Coronary artery (tissue), 2 donors: ENCODE results near the gene CTSO.
"Not testable (repeated sequence)": the region's sequence is repeated elsewhere in the genome, so short reads cannot be mapped to it uniquely, and the experiment has no call there.

Source experiments
- DNase-seq: peaks from one replicate; pipeline ENCODE4 v3.0.0-alpha.2; 2017; ENCODE audit warnings: low spot score
- H3K27ac ChIP-seq, 2 donors: fragments of 200-600 bp; sonication (generic); one replicate each; pipeline ENCODE4 v1.5.1; 2016 to 2019
- H3K4me3 ChIP-seq: fragments of 200-600 bp; sonication (generic); 2 replicates; pipeline ENCODE4 v1.5.1; 2016; ENCODE audit warnings: mild to moderate bottlenecking, moderate library complexity
- CTCF ChIP-seq: fragments of 200-600 bp; sonication (generic); IDR thresholded peaks from one replicate; pipeline ENCODE4 v1.5.1; 2019; ENCODE audit warnings: antibody characterized with exemption

Gene CTSO

DNA sequence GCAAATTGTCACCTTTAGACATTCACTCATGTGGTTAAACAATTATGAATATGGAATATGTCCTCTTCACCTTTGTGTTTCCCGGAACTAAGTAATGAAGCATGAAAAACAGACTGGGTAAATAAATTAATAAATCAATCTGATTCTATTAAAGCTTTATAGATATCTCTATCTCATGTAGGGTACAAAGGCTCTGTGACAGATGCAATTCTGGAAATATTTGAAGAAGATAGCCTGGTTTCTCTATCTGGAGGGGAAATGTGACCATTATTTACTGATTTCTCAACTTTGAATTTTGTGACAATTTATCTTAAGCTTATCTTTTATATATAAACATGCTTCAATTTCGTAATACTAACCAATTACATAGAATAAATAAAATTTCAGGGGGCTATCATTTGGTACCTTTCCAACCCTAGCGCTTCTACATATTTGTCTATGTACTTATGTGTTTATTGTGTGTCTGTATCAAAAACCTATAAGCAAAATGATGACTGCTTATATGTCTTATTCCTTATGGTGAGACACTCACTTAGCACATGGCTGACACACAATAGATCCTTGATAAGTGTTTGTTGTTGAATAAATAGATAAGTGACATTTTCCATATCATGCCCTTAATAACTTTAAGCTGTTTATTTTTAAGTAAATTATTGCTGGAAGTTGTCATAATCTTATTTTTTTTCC, 9.9 kb downstream of the CTSO start:
- no peak for TF ChIP-seq CTCF
- no peak for DNase-seq
- Histone ChIP-seq H3K27ac (no peak overlapping the region), H3K4me3 (no peak overlapping the region)

DNA sequence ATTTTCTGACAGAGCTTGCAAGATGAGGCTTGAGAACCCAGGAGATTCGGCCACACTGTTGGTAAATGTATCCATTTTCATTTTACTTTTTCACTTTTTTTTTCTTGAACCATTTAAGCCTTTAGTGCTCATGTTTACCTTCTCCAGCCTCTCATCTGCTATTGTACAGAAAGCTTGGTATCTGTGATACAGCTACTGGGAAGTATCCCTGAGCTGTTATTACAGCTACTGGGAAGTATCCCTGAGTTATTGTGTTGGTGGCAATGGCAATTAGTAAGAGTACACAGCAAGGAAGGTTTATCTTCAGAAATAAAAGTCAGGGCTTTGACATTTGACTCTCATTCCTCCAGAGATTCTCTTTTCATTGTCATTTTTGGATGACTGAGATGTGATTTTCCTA, 11.8 kb downstream of the CTSO start:
- Histone ChIP-seq H3K4me3 (no peak overlapping the region), H3K27ac (no peak overlapping the region)
- TF ChIP-seq CTCF = no peak
- no peak for DNase-seq

DNA sequence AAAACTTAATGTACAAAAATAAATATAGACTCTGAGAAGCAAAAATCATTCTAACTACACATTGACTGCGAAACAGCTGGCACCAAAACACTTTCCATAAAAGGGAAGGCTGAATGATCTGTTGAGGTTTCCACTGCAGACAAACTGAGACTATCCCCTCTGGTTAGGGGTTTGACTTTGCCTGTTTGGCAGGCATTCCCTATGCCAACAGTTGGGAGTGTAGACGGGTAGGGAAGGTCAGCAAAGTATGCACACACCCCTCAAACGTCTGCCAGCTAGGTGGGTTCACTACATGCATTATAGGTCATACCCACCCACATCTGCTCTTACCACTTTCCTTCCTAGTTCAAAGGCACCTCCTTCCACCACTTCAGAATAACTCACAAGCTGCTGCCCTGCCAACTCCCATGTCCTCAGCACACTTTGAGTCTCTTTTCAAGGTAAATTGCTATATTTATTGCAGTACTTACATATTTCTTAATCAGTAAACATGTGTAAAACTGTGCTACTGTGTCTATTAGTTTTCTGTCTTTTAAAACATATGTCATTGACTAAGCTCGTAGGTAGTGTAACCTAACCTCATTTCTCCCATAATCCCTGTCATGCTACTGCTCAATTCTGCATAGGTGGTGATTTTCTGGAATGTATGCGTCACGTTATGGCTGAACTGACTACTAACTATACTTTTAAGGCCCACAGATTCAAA, 12.4 kb downstream of the CTSO start:
- no peak for DNase-seq
- H3K27ac ChIP-seq = no peak overlapping the region
- TF ChIP-seq CTCF = no peak
- H3K4me3 ChIP-seq = no peak overlapping the region

- no peak for DNase-seq
- Histone ChIP-seq H3K27ac (no peak overlapping the region), H3K4me3 (no peak overlapping the region)
- no peak for TF ChIP-seq CTCF
Observed at GRCh38 chr4:155935389-155935986, 18.2 kb downstream of the CTSO start.

GRCh38 chr4:155934634-155935033, 19.0 kb downstream of the CTSO start:
- not testable (repeated sequence) for H3K27ac ChIP-seq, H3K4me3 ChIP-seq

GRCh38 chr4:155931634-155932033, 22.0 kb downstream of the CTSO start:
- no peak overlapping the region for H3K4me3 ChIP-seq
- DNase-seq = no peak
- H3K27ac ChIP-seq = no peak overlapping the region

More at GRCh38 chr4:155934634-155935033, 19.0 kb downstream of the CTSO start:
- DNase-seq = not testable (repeated sequence)

More at GRCh38 chr4:155931634-155932033, 22.0 kb downstream of the CTSO start:
- TF ChIP-seq CTCF = no peak
